Gastrocnemius medialis (tissue), 4 donors: ENCODE data around the gene NFX1. TPM values are rescaled to one million over a fixed set of nuclear protein-coding genes. Genes with fewer than 3 reads are reported as not detected.

Experiments
- ATAC-seq, 2 donors: fragments of 150-250 bp; one replicate each; pipeline ENCODE4 v1.9.1; 2016
- DNase-seq, 2 donors: peaks; one replicate each; pipeline ENCODE4 v3.0.0-alpha.2; 2019
- H3K27ac ChIP-seq, 4 donors: fragments of 200-600 bp; sonication (generic); 1 replicate in 1 of 4; 2 replicates in 3 of 4; pipeline ENCODE4 v1.5.1; 2016 to 2018; ENCODE audit warnings: mild to moderate bottlenecking in 2 of 4, moderate library complexity in 1 of 4
- H3K27me3 ChIP-seq, 3 donors: fragments of 200-600 bp; sonication (generic) in 2 of 3; 1 replicate in 1 of 3; 2 replicates in 2 of 3; pipeline versions ENCODE4 v1.5.1 to v1.6.0; 2016 to 2019; ENCODE audit warnings: mild to moderate bottlenecking in 1 of 3, moderate library complexity in 1 of 3
- H3K36me3 ChIP-seq, 2 donors: fragments of 200-600 bp; sonication (generic) in 1 of 2; one replicate each; pipeline ENCODE4 v1.5.1; 2017 to 2018
- H3K4me1 ChIP-seq, 2 donors: fragments of 200-600 bp; sonication (generic) in 1 of 2; one replicate each; pipeline ENCODE4 v1.5.1; 2016 to 2017; ENCODE audit warnings: mild to moderate bottlenecking in 2 of 2
- H3K4me3 ChIP-seq, 4 donors: fragments of 200-600 bp; sonication (generic) in 3 of 4; 1 replicate in 1 of 4; 2 replicates in 3 of 4; pipeline ENCODE4 v1.5.1; 2016 to 2019; ENCODE audit warnings: mild to moderate bottlenecking in 2 of 4
- H3K9me3 ChIP-seq, 3 donors: fragments of 200-600 bp; sonication (generic) in 2 of 3; 1 replicate in 1 of 3; 2 replicates in 2 of 3; pipeline ENCODE4 v1.5.1; 2016 to 2019
- CTCF ChIP-seq, 5 experiments: fragments of 450-650 bp in 3 of 5; fragments of 200-600 bp in 2 of 5; sonication (generic) in 2 of 5; IDR thresholded peaks in 4 of 5; conservative IDR thresholded peaks in 1 of 5; 1 replicate in 4 of 5; 2 replicates in 1 of 5; pipeline ENCODE4 v1.5.1; 2016 to 2019; ENCODE audit warnings: antibody characterized with exemption in 5 of 5, mild to moderate bottlenecking in 3 of 5, moderate library complexity in 3 of 5
- POLR2A ChIP-seq, 2 donors: fragments of 450-650 bp; IDR thresholded peaks; one replicate each; pipeline ENCODE4 v1.6.1; 2017; ENCODE audit warnings: antibody characterized with exemption in 2 of 2, mild to moderate bottlenecking in 2 of 2, moderate library complexity in 2 of 2
- in situ Hi-C, 4 donors: fragments of 200-750 bp; cut with MboI; loops; one replicate each; pipeline versions ENCODE4 v1.15.0 to v1.8.0; 2017; ENCODE audit warnings: low sequenced_read_pairs in 4 of 4
- intact Hi-C: fragments of 100-400 bp; cut with DNase I; formaldehyde crosslinking; loops from one replicate; pipeline ENCODE4 v1.15.1; 2023; ENCODE audit warnings: low total_unique reads
- total RNA-seq, 4 donors: library from RNA; depleted of rRNA; stranded (reverse); fragments of >200 nt; gene quantifications; one replicate each; pipeline versions ENCODE4 v1.1.0 to v1.2.3, GENCODE V29; 2016

NFX1 gene
- total RNA-seq, 4 donors from 2014 or later, result 29.8 to 52.0 (median 40.6) TPM

DNA sequence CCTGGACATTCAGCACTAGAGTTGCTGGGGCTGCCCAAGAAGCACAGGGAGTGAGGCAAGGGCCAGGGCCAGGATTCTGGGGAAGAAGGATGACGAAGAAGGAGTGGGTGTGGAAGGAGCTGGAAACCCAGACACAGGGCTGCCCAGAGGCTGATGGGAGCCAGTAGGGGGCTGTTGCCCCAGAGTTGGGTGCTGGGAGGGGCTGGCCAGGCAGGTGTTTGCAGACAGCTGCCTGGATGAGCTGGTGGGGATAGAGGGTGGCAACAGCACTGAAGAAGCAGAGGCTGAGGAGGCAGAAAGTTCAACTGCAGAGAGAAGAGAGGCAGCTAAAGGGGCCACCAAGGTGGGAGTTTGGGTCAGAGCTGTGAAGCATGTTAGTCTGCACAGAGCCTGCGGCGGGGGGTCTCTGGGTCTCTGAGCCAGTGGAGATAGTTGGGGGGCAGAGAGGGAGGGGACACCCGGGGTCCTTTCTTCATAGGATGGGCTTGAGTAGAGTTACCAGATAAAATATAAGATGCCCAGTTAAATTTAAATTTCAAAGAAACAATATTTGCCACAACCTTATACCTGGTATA is 114.6 kb downstream of the NFX1 start:
- no peak for ATAC-seq
- DNase-seq, result no peak

GRCh38 chr9:33407061-33407460 is 116.7 kb downstream of the NFX1 start:
- in situ Hi-C loops (no loop called here), intact Hi-C loops (loop anchor here (5.0 to 10.0 kb wide), 2 partner anchors 60 to 122 kb away; no protein-coding TSS in a partner anchor)
- DNase-seq, result no peak
- Histone ChIP-seq H3K4me1 (peaks cover 12 to 17% of the 10 kb centered on the region in 2 donors), H3K27ac (no peak overlapping the region), H3K27me3 (no peaks in the 10 kb centered on the region), H3K9me3 (no peaks in the 10 kb centered on the region), H3K4me3 (no peak overlapping the region), H3K36me3 (no peaks in the 10 kb centered on the region)
- no peak for TF ChIP-seq CTCF (IDR thresholded peaks at IDR 0.05 in 4 of 5, conservative IDR thresholded peaks at IDR 0.05 in 1 of 5)
- no peak for TF ChIP-seq POLR2A (IDR thresholded peaks at IDR 0.05)
- ATAC-seq, result no peak

More for the DNA sequence above, 114.6 kb downstream of the NFX1 start:
- H3K9me3 ChIP-seq, result no peaks in the 10 kb centered on the region
- H3K27me3 ChIP-seq, result no peaks in the 10 kb centered on the region
- H3K36me3 ChIP-seq, result no peaks in the 10 kb centered on the region
- H3K27ac ChIP-seq, result peak overlapping the region; percentile 4 to 48 (median 26)
- intact Hi-C loops, result loop anchor here (5.0 to 10.0 kb wide), 2 partner anchors 62 to 120 kb away; no protein-coding TSS in a partner anchor
- TF ChIP-seq POLR2A (IDR thresholded peaks at IDR 0.05), result no peak
- TF ChIP-seq CTCF (IDR thresholded peaks at IDR 0.05 in 4 of 5, conservative IDR thresholded peaks at IDR 0.05 in 1 of 5), result no peak
- H3K4me3 ChIP-seq, result no peak overlapping the region
- in situ Hi-C loops, result no loop called here
- peaks cover 24% of the 10 kb centered on the region in 2 donors for H3K4me1 ChIP-seq

DNA sequence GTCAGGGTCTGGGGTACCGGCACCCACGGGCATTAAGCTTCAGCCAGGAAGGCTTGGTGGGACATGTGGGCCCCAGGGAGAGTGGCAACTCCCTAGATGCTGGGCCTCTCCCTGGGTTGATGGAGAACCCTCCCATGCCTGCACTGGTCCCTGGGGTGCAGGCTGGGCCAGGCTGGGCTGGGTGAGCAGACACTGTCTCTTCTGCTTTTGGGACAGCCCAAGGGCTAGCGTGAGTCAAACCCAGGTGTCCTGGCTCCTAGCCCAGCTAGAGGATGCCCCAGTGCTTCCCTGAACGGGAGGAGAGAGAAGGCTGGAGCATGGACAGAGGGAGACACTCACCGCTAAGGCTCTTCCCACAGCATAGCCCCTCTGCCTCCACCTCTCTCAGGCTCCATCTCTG is 117.8 kb downstream of the NFX1 start:
- intact Hi-C loops (loop anchor here (5.0 to 10.0 kb wide), 2 partner anchors 59 to 123 kb away; no protein-coding TSS in a partner anchor), in situ Hi-C loops (no loop called here)
- DNase-seq (no peak), ATAC-seq (no peak)
- Histone ChIP-seq H3K4me3 (no peak overlapping the region), H3K36me3 (no peaks in the 10 kb centered on the region), H3K9me3 (no peaks in the 10 kb centered on the region), H3K27me3 (no peaks in the 10 kb centered on the region), H3K4me1 (peaks cover 2 to 7% of the 10 kb centered on the region in 2 donors), H3K27ac (no peak overlapping the region)
- TF ChIP-seq POLR2A (IDR thresholded peaks at IDR 0.05) (no peak), CTCF (IDR thresholded peaks at IDR 0.05 in 4 of 5, conservative IDR thresholded peaks at IDR 0.05 in 1 of 5) (no peak)

GRCh38 chr9:33414268-33414667 is 124.0 kb downstream of the NFX1 start:
- intact Hi-C loops, result loop anchor here (2.0 kb wide), 1 partner anchor 39 kb away; no protein-coding TSS in a partner anchor
- Histone ChIP-seq H3K4me3 (no peak overlapping the region), H3K27me3 (no peaks in the 10 kb centered on the region), H3K27ac (no peak overlapping the region), H3K4me1 (no peaks in the 10 kb centered on the region), H3K9me3 (no peaks in the 10 kb centered on the region), H3K36me3 (no peaks in the 10 kb centered on the region)
- TF ChIP-seq CTCF (IDR thresholded peaks at IDR 0.05 in 4 of 5, conservative IDR thresholded peaks at IDR 0.05 in 1 of 5), result no peak
- no peak for ATAC-seq
- in situ Hi-C loops, result no loop called here
- no peak for DNase-seq
